ENCODE results near the gene HOXC12. TPM values are rescaled to one million over a fixed set of nuclear protein-coding genes. Genes with fewer than 3 reads are reported as not detected.

HOXC12 gene
- total RNA-seq, 1 donor from 2014 or later: not detected

DNA sequence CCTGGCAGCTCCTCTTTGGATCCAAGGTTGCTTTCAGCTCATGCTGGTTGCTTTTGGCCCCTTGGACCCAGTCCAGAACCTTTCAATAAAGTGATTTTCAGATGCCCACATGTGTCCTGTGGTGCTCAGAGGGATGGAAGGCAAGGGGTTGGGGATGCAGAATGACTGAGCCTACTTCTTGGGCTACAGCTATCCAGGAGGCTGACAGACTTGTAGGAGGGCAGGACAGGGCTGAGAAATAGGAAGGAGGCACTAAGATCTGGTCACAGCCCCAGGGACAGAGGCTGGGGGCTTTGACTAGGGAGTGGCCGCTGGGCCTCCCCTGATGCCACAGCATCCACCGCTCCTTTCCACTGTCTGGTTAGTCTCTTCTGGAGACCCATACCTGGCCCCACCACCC lies 17.0 kb downstream of the HOXC12 start:
- no peaks in the 10 kb centered on the region for H3K9me3 Mint-ChIP-seq
- no peak overlapping the region for H3K4me3 Mint-ChIP-seq
- peaks cover 99% of the 10 kb centered on the region for H3K27me3 Mint-ChIP-seq (ENCODE audit: low read depth)
- TF ChIP-seq, protein P1, sequence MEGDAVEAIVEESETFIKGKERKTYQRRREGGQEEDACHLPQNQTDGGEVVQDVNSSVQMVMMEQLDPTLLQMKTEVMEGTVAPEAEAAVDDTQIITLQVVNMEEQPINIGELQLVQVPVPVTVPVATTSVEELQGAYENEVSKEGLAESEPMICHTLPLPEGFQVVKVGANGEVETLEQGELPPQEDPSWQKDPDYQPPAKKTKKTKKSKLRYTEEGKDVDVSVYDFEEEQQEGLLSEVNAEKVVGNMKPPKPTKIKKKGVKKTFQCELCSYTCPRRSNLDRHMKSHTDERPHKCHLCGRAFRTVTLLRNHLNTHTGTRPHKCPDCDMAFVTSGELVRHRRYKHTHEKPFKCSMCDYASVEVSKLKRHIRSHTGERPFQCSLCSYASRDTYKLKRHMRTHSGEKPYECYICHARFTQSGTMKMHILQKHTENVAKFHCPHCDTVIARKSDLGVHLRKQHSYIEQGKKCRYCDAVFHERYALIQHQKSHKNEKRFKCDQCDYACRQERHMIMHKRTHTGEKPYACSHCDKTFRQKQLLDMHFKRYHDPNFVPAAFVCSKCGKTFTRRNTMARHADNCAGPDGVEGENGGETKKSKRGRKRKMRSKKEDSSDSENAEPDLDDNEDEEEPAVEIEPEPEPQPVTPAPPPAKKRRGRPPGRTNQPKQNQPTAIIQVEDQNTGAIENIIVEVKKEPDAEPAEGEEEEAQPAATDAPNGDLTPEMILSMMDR (IDR thresholded peaks at IDR 0.05; ENCODE audit: unreplicated experiment): no peak
- no peaks in the 10 kb centered on the region for H3K36me3 Mint-ChIP-seq
- DNase-seq (ENCODE audit: low spot score in 2 of 2, unreplicated experiment in 2 of 2): no peak
- H3K27ac Mint-ChIP-seq: no peak overlapping the region
- peaks cover 21% of the 10 kb centered on the region for H3K4me1 Mint-ChIP-seq

DNA sequence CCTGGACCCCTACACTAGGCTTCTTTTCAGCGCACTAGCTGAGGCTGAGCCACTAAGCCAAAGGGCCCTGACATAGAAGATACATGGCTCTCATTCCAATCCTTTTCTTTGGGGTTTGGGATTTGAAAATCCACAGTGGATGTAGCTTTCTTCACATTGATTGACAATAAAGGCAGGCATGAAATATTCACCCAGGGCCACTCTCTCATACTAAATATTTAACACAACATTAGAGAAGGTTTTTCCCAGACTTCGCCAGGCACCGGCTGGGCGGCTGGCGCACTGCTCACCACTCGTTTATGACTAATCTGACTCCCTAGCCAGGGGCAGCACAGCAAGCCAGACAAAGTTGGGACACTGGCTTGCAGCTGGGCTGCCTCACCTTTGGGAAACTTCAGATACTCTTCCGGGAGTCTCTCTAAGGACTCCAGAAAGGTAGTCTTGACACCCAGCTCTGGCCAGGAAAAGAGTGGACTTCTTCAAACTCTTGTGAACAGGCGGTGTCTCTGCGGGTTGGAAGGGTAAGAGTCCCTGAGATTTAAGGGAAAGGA lies 17.5 kb downstream of the HOXC12 start:
- no peaks in the 10 kb centered on the region for H3K36me3 Mint-ChIP-seq
- DNase-seq (ENCODE audit: low spot score in 2 of 2, unreplicated experiment in 2 of 2): no peak
- TF ChIP-seq, protein P1 (IDR thresholded peaks at IDR 0.05; ENCODE audit: unreplicated experiment): no peak
- peaks cover 99% of the 10 kb centered on the region for H3K27me3 Mint-ChIP-seq (ENCODE audit: low read depth)
- H3K27ac Mint-ChIP-seq: no peak overlapping the region
- H3K9me3 Mint-ChIP-seq: no peaks in the 10 kb centered on the region
- peak overlapping the region; percentile 39 for H3K4me3 Mint-ChIP-seq
- H3K4me1 Mint-ChIP-seq: peaks cover 20% of the 10 kb centered on the region

DNA sequence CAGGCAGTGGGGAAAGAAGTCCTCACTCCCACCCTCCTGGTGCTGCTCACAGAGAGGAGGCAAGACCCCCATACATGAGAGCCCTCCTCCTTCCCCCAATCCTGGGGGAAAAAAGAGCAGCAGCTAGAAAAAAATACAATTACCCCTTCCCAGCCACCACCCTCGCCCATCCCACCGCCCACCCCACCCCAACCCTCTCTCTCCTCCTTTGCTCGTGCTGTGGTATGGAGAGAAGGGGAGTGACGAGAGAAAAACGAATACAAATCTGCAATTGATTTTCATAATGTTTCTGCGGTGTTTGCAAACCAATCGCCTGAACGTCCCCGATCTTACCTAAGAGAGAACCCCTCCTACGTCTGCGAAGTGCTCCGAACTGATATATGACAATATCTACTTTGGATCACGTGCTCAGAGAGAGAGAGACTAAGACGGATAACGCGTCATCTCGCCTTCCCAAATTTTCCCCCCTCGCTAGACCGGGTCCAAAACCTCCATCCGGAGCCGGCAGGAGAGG lies 18.1 kb downstream of the HOXC12 start, which contains the start of gene HOXC11:
Gene HOXC11, plus strand, starts transcription at position 405 of the 514 bp plus-strand sequence. CDS start 116 bp downstream, outside the sequence.
- Mint-ChIP-seq H3K27me3 (ENCODE audit: low read depth) (peaks cover 99% of the 10 kb centered on the region), H3K36me3 (no peaks in the 10 kb centered on the region), H3K4me3 (peak within 1 kb of the TSS; percentile 64), H3K9me3 (no peaks in the 10 kb centered on the region), H3K27ac (peak within 1 kb of the TSS; percentile 66), H3K4me1 (peaks cover 20% of the 10 kb centered on the region)
- TF ChIP-seq, protein P1 (IDR thresholded peaks at IDR 0.05; ENCODE audit: unreplicated experiment): no peak
- DNase-seq (ENCODE audit: low spot score in 2 of 2, unreplicated experiment in 2 of 2): no peak

DNA sequence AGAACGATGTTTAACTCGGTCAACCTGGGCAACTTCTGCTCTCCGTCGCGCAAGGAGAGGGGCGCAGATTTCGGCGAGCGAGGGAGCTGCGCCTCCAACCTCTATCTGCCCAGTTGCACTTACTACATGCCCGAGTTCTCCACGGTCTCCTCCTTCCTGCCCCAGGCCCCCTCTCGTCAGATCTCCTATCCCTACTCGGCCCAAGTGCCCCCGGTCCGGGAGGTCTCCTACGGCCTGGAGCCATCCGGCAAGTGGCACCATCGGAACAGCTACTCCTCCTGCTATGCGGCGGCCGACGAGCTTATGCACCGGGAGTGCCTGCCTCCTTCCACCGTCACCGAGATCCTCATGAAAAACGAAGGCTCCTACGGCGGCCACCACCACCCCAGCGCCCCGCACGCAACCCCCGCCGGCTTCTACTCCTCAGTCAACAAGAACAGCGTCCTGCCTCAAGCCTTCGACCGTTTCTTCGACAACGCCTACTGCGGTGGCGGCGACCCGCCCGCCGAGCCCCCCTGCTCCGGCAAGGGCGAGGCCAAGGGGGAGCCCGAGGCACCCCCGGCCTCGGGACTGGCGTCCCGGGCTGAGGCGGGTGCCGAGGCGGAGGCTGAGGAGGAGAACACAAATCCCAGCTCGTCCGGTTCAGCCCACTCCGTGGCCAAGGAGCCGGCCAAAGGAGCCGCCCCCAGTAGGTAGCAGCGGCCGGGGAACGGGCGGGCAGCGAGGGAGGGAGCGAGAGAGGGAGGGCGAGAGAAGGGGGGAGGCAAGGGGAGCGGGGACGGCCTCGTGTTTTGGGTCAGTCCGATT lies 18.7 kb downstream of the HOXC12 start:
- H3K4me3 Mint-ChIP-seq: peak overlapping the region; percentile 64
- TF ChIP-seq, protein P1 (IDR thresholded peaks at IDR 0.05; ENCODE audit: unreplicated experiment): no peak
- H3K9me3 Mint-ChIP-seq: no peaks in the 10 kb centered on the region
- H3K4me1 Mint-ChIP-seq: peaks cover 16% of the 10 kb centered on the region
- no peak for DNase-seq (ENCODE audit: low spot score in 2 of 2, unreplicated experiment in 2 of 2)
- peaks cover 99% of the 10 kb centered on the region for H3K27me3 Mint-ChIP-seq (ENCODE audit: low read depth)
- H3K27ac Mint-ChIP-seq: peak overlapping the region; percentile 66
- no peaks in the 10 kb centered on the region for H3K36me3 Mint-ChIP-seq

DNA sequence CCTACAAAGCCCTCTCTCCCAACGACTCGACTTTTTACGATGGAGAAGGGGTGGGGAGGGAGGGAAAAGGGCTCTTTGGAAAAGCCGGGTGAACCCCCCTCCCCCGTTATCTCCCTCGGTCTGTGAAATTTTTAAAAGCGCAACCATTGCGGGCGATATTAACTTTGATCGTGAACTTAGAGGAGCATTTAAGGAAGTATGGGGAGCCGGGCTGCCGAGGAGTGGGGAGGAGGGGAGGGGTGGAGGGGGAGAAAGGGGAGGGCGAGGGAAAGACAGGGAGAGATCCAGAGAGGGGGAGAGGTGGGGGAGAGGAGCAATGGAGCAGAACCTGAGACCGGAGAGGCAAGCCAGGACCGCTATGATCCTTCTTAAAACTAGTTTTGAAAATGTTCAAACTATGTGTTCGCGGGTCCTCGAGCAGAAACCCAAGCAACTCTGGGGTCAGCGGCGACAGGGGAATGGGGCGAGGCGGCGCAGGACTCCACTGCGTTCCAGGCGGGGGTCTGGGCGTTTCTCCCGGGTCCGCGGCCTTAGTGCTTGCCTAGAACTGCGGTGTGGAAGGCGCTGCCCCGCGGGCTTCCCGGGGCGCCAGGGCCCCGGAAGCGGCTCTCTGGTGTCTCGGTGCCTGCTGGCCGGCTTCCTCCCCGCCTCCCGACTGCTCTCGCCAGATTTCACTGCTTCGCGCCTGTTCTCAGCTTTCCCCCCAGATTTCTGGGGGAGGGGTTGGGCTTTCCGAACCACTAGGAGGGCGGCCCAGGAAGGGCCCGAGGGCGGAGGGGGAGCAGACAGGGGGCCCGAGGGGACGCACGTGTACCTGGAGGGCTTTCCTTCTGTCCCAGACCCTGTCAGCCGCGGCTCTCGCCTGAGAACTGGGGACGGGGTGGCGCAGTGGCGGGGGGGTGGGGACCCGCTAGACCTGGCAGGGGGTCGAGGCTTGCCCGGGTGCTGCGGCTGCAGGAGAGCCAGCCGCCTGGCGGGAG lies 19.7 kb downstream of the HOXC12 start, which contains the start of gene HOTAIR:
Gene HOTAIR, minus strand, starts transcription at position 871 of the 980 bp plus-strand sequence.
- TF ChIP-seq, protein P1 (IDR thresholded peaks at IDR 0.05; ENCODE audit: unreplicated experiment): no peak
- Mint-ChIP-seq H3K27me3 (ENCODE audit: low read depth) (peaks cover 99% of the 10 kb centered on the region), H3K27ac (no peak within 1 kb of the TSS), H3K36me3 (no peaks in the 10 kb centered on the region), H3K4me1 (peaks cover 12% of the 10 kb centered on the region), H3K9me3 (no peaks in the 10 kb centered on the region), H3K4me3 (peak within 1 kb of the TSS; percentile 51)
- DNase-seq (ENCODE audit: low spot score in 2 of 2, unreplicated experiment in 2 of 2): no peak
